PC-3 (cell line): ENCODE results near the gene ADAM22. TPM values are rescaled to one million over a fixed set of nuclear protein-coding genes. Genes with fewer than 3 reads are reported as not detected.

Source experiments
- ATAC-seq: fragments of 200-7000 bp; cut with Tn5 transposase; 2 replicates; pipeline ENCODE4 v1.9.1; 2020; ENCODE audit warnings: mild to moderate bottlenecking, moderate library complexity
- BruUV-seq: library from RNA; stranded (reverse); fragments of 400-500 nt; replicated peaks from 2 replicates; lab custom pipeline; 2021; lab: Mats Ljungman, UMichigan
- CTCF ChIA-PET: fragments of 300-600 bp; sonication (Branson Sonifier 250); formaldehyde crosslinking; loops from one replicate; lab custom pipeline; 2022; ENCODE audit warnings: antibody characterized with exemption; lab: Charles Lee
- POLR2A ChIA-PET: fragments of 300-600 bp; sonication (Branson Sonifier 250); formaldehyde crosslinking; loops from one replicate; lab custom pipeline; 2022; ENCODE audit warnings: antibody characterized with exemption; ENCODE audit not compliant: unreplicated experiment; lab: Charles Lee
- DNase-seq: peaks from one replicate; pipeline ENCODE4 v3.0.0-alpha.2; 2015
- H2AFZ ChIP-seq: fragments of 300-600 bp; sonication (generic); 2 replicates; pipeline ENCODE4 v1.6.0; 2016; ENCODE audit warnings: antibody characterized with exemption, low read length
- H3F3A ChIP-seq: fragments of 300-600 bp; sonication (generic); one replicate; pipeline ENCODE4 v1.6.0; 2017; ENCODE audit warnings: antibody characterized with exemption, low read length, control low read depth, mild to moderate bottlenecking; ENCODE audit not compliant: unreplicated experiment
- H3K27ac ChIP-seq: fragments of 300-600 bp; sonication (generic); 2 replicates; pipeline ENCODE4 v1.5.1; 2016; ENCODE audit warnings: mild to moderate bottlenecking, low read length
- H3K27me3 ChIP-seq: fragments of 300-600 bp; sonication (generic); 2 replicates; pipeline ENCODE4 v1.6.1; 2016; ENCODE audit warnings: low read length, mixed read lengths
- H3K36me3 ChIP-seq: fragments of 300-600 bp; sonication (generic); 2 replicates; pipeline ENCODE4 v1.6.1; 2016; ENCODE audit warnings: low read depth, mixed run types, low read length, mixed read lengths
- H3K4me1 ChIP-seq: fragments of 300-600 bp; sonication (generic); 2 replicates; pipeline ENCODE4 v1.5.1; 2016; ENCODE audit warnings: low read length; ENCODE audit not compliant: insufficient read depth
- H3K4me2 ChIP-seq: fragments of 300-600 bp; sonication (generic); 2 replicates; pipeline ENCODE4 v1.6.0; 2016; ENCODE audit warnings: low read length
- H3K4me3 ChIP-seq: fragments of 300-600 bp; sonication (generic); 2 replicates; pipeline ENCODE4 v1.5.1; 2016; ENCODE audit warnings: mild to moderate bottlenecking, low read length, mixed read lengths
- H3K79me2 ChIP-seq: fragments of 300-600 bp; sonication (generic); 2 replicates; pipeline ENCODE4 v1.6.1; 2017; ENCODE audit warnings: low read length, mixed read lengths
- H3K9ac ChIP-seq: fragments of 300-600 bp; sonication (generic); 2 replicates; pipeline ENCODE4 v1.6.0; 2016; ENCODE audit warnings: mild to moderate bottlenecking, low read length
- H3K9me2 ChIP-seq: fragments of 300-600 bp; sonication (generic); replicated peaks from 2 replicates; pipeline ENCODE4 v1.6.1; 2016; ENCODE audit warnings: mixed run types, low read length, mixed read lengths
- H3K9me3 ChIP-seq: fragments of 300-600 bp; sonication (generic); 2 replicates; pipeline ENCODE4 v1.6.1; 2016; ENCODE audit warnings: low read length, mixed read lengths
- H4K20me1 ChIP-seq: fragments of 300-600 bp; sonication (generic); 2 replicates; pipeline ENCODE4 v1.6.1; 2016; ENCODE audit warnings: low read length, mixed read lengths
- CTCF ChIP-seq: fragments of 300-600 bp; sonication (generic); conservative IDR thresholded peaks from 2 replicates; pipeline ENCODE4 v1.5.1; 2017; ENCODE audit warnings: antibody characterized with exemption, low read depth, mild to moderate bottlenecking, low read length
- EZH2 ChIP-seq: fragments of 300-600 bp; sonication (generic); IDR thresholded peaks from one replicate; pipeline ENCODE4 v1.6.1; 2017; ENCODE audit warnings: antibody characterized with exemption, mild to moderate bottlenecking, low read length; ENCODE audit not compliant: unreplicated experiment
- EZH2phosphoT487 ChIP-seq: fragments of 300-600 bp; sonication (generic); IDR thresholded peaks from 2 replicates; pipeline ENCODE4 v1.6.1; 2018; ENCODE audit warnings: mild to moderate bottlenecking, antibody characterized with exemption, low read length, borderline replicate concordance
- intact Hi-C: fragments of 100-400 bp; cut with micrococcal nuclease; formaldehyde crosslinking; loops from 2 replicates; pipeline ENCODE4 v1.9.0; 2023
- total RNA-seq: library from RNA; depleted of rRNA; stranded (reverse); fragments of >200 nt; gene quantifications from 2 replicates; pipeline ENCODE4 v1.2.3, GENCODE V29; 2014

ADAM22 gene
- total RNA-seq, 1 experiment from 2014 or later: 4.4 TPM

- ChIA-PET POLR2A (no interaction called here), CTCF (no interaction called here)
- Histone ChIP-seq H4K20me1 (no peaks in the 10 kb centered on the region), H3K4me3 (no peak overlapping the region), H3K9me2 (no peaks in the 10 kb centered on the region), H3K79me2 (no peaks in the 10 kb centered on the region), H3K4me1 (no peaks in the 10 kb centered on the region), H3K36me3 (no peaks in the 10 kb centered on the region), H3K27me3 (no peaks in the 10 kb centered on the region), H3K9me3 (no peaks in the 10 kb centered on the region), H3K9ac (no peak overlapping the region), H3K27ac (no peak overlapping the region), H3K4me2 (no peak overlapping the region), H2AFZ (no peak overlapping the region), H3F3A (no peaks in the 10 kb centered on the region)
- intact Hi-C loops: no loop called here
- ATAC-seq (no peak), DNase-seq (no peak)
- no TSS peak for BruUV-seq
- TF ChIP-seq EZH2phosphoT487 (no peak), EZH2 (no peak), CTCF (no peak)
These were observed 123.6 kb downstream of the ADAM22 start for GRCh38 chr7:88057655-88058054.

GRCh38 chr7:88062238-88062637 is 128.2 kb downstream of the ADAM22 start:
- no peak for ATAC-seq
- Histone ChIP-seq H3K9me3 (no peaks in the 10 kb centered on the region), H2AFZ (no peak overlapping the region), H3F3A (no peaks in the 10 kb centered on the region), H3K4me1 (no peaks in the 10 kb centered on the region), H3K9ac (no peak overlapping the region), H4K20me1 (no peaks in the 10 kb centered on the region), H3K9me2 (no peaks in the 10 kb centered on the region), H3K36me3 (no peaks in the 10 kb centered on the region), H3K79me2 (no peaks in the 10 kb centered on the region), H3K4me2 (no peak overlapping the region), H3K27ac (no peak overlapping the region), H3K27me3 (no peaks in the 10 kb centered on the region), H3K4me3 (no peak overlapping the region)
- POLR2A ChIA-PET: no interaction called here
- no peak for DNase-seq
- intact Hi-C loops: no loop called here
- CTCF ChIA-PET: no interaction called here
- no TSS peak for BruUV-seq
- no peak for TF ChIP-seq CTCF
- no peak for TF ChIP-seq EZH2
- no peak for TF ChIP-seq EZH2phosphoT487

GRCh38 chr7:88069093-88069492 is 135.0 kb downstream of the ADAM22 start:
- no peak for DNase-seq
- Histone ChIP-seq H3K4me2 (no peak overlapping the region), H3K4me1 (no peaks in the 10 kb centered on the region), H3K36me3 (no peaks in the 10 kb centered on the region), H3K27me3 (no peaks in the 10 kb centered on the region), H3K9ac (no peak overlapping the region), H3K27ac (no peak overlapping the region), H3F3A (no peaks in the 10 kb centered on the region), H4K20me1 (no peaks in the 10 kb centered on the region), H3K79me2 (no peaks in the 10 kb centered on the region), H3K9me3 (no peaks in the 10 kb centered on the region), H2AFZ (no peak overlapping the region), H3K4me3 (no peak overlapping the region), H3K9me2 (no peaks in the 10 kb centered on the region)
- no peak for ATAC-seq
- POLR2A ChIA-PET: no interaction called here
- BruUV-seq: no TSS peak
- CTCF ChIA-PET: no interaction called here
- intact Hi-C loops: no loop called here
- TF ChIP-seq CTCF (no peak), EZH2 (no peak), EZH2phosphoT487 (no peak)
